ENCODE results near the gene CACNA1E. TPM values are rescaled to one million over a fixed set of nuclear protein-coding genes. Genes with fewer than 3 reads are reported as not detected.

CACNA1E gene
- total and polyA plus RNA-seq, 10 donors = 0.02 to 6.1 (median 1.2) TPM

DNA sequence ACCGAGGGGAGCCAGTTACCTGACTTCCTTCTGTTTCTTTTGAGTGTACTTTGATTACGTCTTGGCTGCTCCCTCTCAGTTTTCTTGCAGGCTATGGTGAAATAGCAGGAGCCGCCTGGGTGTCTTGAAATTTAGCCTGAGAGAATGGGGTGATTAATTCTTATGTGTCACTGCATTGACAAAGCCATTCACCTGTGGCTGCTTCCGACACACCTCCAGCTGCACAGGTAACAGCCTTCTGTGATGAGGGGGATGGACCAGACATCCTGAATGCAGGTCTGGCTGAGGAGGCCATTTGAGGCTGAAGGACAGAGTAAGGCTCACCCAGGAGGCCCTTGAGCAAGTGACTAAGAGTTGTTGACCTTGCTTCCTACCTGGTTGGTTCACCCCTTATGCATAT lies 16.5 kb downstream of the CACNA1E start:
- Histone ChIP-seq H3K27me3 (replicated peaks in 1 of 7) (no peaks in the 10 kb centered on the region), H3K36me3 (no peaks in the 10 kb centered on the region), H3K9me3 (no peaks in the 10 kb centered on the region), H3K27ac (no peak overlapping the region), H3K4me1 (peaks cover 0 to 15% (median 9%) of the 10 kb centered on the region in 6 donors), H3K4me3 (no peak overlapping the region)
- no peak for TF ChIP-seq POLR2A (IDR thresholded peaks at IDR 0.05)
- TF ChIP-seq, protein P1, sequence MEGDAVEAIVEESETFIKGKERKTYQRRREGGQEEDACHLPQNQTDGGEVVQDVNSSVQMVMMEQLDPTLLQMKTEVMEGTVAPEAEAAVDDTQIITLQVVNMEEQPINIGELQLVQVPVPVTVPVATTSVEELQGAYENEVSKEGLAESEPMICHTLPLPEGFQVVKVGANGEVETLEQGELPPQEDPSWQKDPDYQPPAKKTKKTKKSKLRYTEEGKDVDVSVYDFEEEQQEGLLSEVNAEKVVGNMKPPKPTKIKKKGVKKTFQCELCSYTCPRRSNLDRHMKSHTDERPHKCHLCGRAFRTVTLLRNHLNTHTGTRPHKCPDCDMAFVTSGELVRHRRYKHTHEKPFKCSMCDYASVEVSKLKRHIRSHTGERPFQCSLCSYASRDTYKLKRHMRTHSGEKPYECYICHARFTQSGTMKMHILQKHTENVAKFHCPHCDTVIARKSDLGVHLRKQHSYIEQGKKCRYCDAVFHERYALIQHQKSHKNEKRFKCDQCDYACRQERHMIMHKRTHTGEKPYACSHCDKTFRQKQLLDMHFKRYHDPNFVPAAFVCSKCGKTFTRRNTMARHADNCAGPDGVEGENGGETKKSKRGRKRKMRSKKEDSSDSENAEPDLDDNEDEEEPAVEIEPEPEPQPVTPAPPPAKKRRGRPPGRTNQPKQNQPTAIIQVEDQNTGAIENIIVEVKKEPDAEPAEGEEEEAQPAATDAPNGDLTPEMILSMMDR (IDR thresholded peaks at IDR 0.05 in 8 of 11, conservative IDR thresholded peaks at IDR 0.05 in 3 of 11) = no peak
- TF ChIP-seq POLR2AphosphoS5 (IDR thresholded peaks at IDR 0.05) = no peak
- intact Hi-C loops (cut with DNase I; ENCODE audit: low total_unique reads) = no loop called here
- no peak for DNase-seq
- 70 to 96% (median 78%) methylated on average over 4 of the region's 4 CpGs for WGBS, 5 donors

DNA sequence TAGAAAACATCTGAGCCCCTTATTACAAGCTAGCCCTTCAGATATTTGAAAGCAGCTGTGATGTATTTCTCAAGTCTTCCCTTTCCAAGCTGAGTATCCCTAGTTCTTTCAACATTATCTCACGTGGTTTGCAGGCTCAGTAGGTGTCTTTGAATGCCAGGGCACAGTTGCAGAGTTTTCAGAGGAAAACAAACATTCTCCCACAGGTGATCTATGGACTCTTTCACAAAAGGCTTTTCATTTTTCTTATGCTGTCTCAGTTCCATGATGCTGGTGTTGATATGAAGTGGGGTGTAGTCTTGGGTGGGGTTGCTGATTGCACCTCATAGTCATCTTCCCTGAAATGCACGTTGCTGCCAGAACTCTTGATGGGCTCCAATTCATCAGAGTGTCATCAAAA lies 17.3 kb downstream of the CACNA1E start:
- no peak overlapping the region for H3K27ac ChIP-seq
- intact Hi-C loops (cut with DNase I; ENCODE audit: low total_unique reads) = no loop called here
- no peak for DNase-seq
- no peaks in the 10 kb centered on the region for H3K36me3 ChIP-seq
- H3K4me3 ChIP-seq = no peak overlapping the region
- no peaks in the 10 kb centered on the region for H3K27me3 ChIP-seq (replicated peaks in 1 of 7)
- WGBS, 5 donors = 31 to 55% (median 42%) methylated on average over 2 of the region's 2 CpGs
- peaks cover 0 to 18% (median 10%) of the 10 kb centered on the region in 6 donors for H3K4me1 ChIP-seq
- no peaks in the 10 kb centered on the region for H3K9me3 ChIP-seq
- TF ChIP-seq POLR2AphosphoS5 (IDR thresholded peaks at IDR 0.05) (no peak), POLR2A (IDR thresholded peaks at IDR 0.05) (no peak)
- TF ChIP-seq, protein P1 (IDR thresholded peaks at IDR 0.05 in 8 of 11, conservative IDR thresholded peaks at IDR 0.05 in 3 of 11) = no peak

DNA sequence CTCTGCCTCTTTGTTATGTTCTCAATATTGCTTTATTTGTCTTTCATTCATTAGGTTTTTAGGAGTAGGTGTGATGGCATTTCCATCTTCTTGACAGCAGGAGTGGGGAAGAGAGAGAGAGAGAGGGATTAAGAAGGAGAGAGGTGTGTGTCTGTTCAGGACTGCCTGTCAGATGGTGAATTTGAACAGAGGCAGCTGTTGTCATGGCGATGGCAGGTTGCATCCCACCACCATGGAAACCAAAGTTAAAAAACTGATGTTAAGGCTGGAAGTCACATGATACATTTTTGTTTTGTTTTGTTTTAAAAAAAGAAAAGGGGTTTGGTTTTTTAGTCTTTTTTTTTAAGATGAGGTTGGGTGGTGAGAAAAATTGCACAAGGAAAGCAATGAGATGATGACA lies 18.3 kb downstream of the CACNA1E start:
- H3K36me3 ChIP-seq = no peaks in the 10 kb centered on the region
- H3K27me3 ChIP-seq (replicated peaks in 1 of 7) = no peaks in the 10 kb centered on the region
- DNase-seq = no peak
- H3K4me3 ChIP-seq = no peak overlapping the region
- H3K4me1 ChIP-seq = peaks cover 0 to 27% (median 10%) of the 10 kb centered on the region in 6 donors
- intact Hi-C loops (cut with DNase I; ENCODE audit: low total_unique reads) = no loop called here
- 79 to 97% (median 89%) methylated on average over 1 of the region's 1 CpG for whole genome bisulfite sequencing, 5 donors
- H3K27ac ChIP-seq = no peak overlapping the region
- TF ChIP-seq, protein P1 (IDR thresholded peaks at IDR 0.05 in 8 of 11, conservative IDR thresholded peaks at IDR 0.05 in 3 of 11) = no peak
- no peak for TF ChIP-seq POLR2AphosphoS5 (IDR thresholded peaks at IDR 0.05)
- TF ChIP-seq POLR2A (IDR thresholded peaks at IDR 0.05) = no peak
- no peaks in the 10 kb centered on the region for H3K9me3 ChIP-seq

DNA sequence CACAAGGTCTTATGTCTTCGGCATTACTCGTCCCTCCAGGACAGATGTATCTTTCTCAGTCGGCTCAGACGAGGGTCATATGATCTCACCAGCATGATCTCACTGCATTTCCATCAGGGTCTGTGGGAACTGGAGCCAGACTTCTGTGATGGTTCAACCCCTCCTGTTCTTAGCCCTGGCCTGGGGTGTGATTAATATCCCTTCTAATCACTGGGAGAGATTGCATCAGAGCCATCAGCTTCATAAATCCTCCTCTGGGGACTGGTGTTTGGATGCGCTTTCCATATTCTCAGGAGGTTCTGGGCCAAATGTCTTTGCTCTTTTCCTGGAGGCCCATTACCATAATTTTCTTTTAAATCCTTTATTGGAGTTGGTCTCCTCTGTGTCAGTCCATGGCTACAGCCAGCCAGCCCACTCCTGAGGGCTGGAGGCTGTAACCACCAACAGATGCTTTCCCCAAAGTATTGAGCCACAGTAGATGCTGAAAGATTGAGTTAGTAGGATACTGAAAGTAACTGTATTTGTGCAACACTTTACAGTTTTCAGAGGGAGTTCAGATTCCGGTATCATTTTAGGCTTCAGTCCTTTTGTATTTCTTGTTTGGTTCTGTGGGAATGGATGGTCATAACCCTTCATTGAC lies 20.0 kb downstream of the CACNA1E start:
- H3K27me3 ChIP-seq (replicated peaks in 1 of 7) = no peaks in the 10 kb centered on the region
- no peaks in the 10 kb centered on the region for H3K9me3 ChIP-seq
- no peaks in the 10 kb centered on the region for H3K36me3 ChIP-seq
- DNase-seq = no peak
- peaks cover 0 to 33% (median 11%) of the 10 kb centered on the region in 6 donors for H3K4me1 ChIP-seq
- 72 to 85% (median 76%) methylated on average over 6 of the region's 6 CpGs for WGBS, 5 donors
- peak overlapping the region in 7 of 8 donors; percentile 44 to 91 (median 85) for H3K27ac ChIP-seq
- TF ChIP-seq POLR2A (IDR thresholded peaks at IDR 0.05) = no peak
- TF ChIP-seq POLR2AphosphoS5 (IDR thresholded peaks at IDR 0.05) = no peak
- TF ChIP-seq, protein P1 (IDR thresholded peaks at IDR 0.05 in 8 of 11, conservative IDR thresholded peaks at IDR 0.05 in 3 of 11) = no peak
- intact Hi-C loops (cut with DNase I; ENCODE audit: low total_unique reads) = no loop called here
- H3K4me3 ChIP-seq = peak overlapping the region in 1 of 8 donors; percentile 5

Measured in spleen (tissue), 11 donors.